ENCODE results near the gene LATS2. TPM values are rescaled to one million over a fixed set of nuclear protein-coding genes. Genes with fewer than 3 reads are reported as not detected.
"Not testable (repeated sequence)": the region's sequence is repeated elsewhere in the genome, so short reads cannot be mapped to it uniquely, and the experiment has no call there.

LATS2 gene
- polyA plus RNA-seq, 4 donors: 1.1 to 5.0 (median 2.9) TPM

DNA sequence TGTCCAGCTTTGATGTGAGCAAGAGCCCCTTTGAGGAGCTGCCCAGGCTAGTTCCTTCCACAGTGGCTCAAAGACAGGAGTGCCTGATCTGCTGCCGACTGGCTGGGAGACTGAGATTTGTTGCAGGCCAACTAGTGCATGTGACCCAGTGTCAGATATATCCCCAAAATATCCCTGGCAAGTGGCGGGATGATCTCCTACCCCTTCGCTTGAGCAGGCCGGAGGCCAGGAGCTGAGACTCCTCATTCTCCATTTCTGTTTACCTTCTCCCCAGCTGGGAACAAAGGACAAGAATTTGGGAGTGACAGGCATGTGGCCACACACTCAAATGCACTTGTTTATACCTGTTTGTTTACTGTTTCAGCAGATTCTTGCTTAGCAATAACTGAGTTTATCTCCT lies 121.7 kb downstream of the LATS2 start:
- H3K27me3 ChIP-seq (ENCODE audit: control insufficient read depth in 3 of 3, insufficient read depth in 3 of 3, low read length in 3 of 3): no peaks in the 10 kb centered on the region
- H3K9me3 ChIP-seq (ENCODE audit: control insufficient read depth in 2 of 2, insufficient read depth in 1 of 2, low read depth in 1 of 2, low read length in 1 of 2): no peaks in the 10 kb centered on the region
- H3K4me3 ChIP-seq (ENCODE audit: low read depth in 1 of 3, low read length in 3 of 3): no peak overlapping the region
- no peak overlapping the region for H3K27ac ChIP-seq (ENCODE audit: low read depth in 1 of 3, low read length in 2 of 3)
- no peak for FAIRE-seq
- peaks cover 0 to 5% (median 0%) of the 10 kb centered on the region in 3 donors for H3K4me1 ChIP-seq (ENCODE audit: control insufficient read depth in 3 of 3, insufficient read depth in 2 of 3, low read depth in 1 of 3, low read length in 2 of 3)
- 41 to 57% (median 42%) methylated on average over 4 of the region's 4 CpGs for WGBS, 3 donors
- DNase-seq: peak in 1 of 2 donors; percentile 16
- no peaks in the 10 kb centered on the region for H3K36me3 ChIP-seq (ENCODE audit: control insufficient read depth in 3 of 3, insufficient read depth in 2 of 3, low read depth in 1 of 3, low read length in 3 of 3)

DNA sequence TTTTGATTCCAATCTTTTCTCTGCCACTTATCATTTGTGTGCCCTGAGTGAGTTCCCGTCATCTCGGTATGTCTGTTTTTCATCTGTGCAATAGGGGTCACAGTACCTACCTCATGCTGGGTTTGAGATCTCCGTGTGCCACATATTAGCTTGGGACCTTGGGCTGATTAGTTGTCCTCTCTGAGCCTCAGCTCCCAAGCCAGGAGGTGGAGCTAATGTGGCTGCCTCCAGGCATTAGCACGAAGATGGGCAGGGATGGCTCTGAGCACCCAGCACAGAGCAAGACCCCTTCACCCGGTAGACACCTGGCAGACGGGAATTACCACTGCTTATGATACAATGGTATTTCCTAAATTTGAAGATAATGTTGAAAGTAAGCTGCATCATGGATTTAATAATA lies 123.1 kb downstream of the LATS2 start:
- Histone ChIP-seq H3K9me3 (ENCODE audit: control insufficient read depth in 2 of 2, insufficient read depth in 1 of 2, low read depth in 1 of 2, low read length in 1 of 2) (no peaks in the 10 kb centered on the region), H3K4me3 (ENCODE audit: low read depth in 1 of 3, low read length in 3 of 3) (no peak overlapping the region), H3K4me1 (ENCODE audit: control insufficient read depth in 3 of 3, insufficient read depth in 2 of 3, low read depth in 1 of 3, low read length in 2 of 3) (peaks cover 0 to 3% (median 0%) of the 10 kb centered on the region in 3 donors), H3K27me3 (ENCODE audit: control insufficient read depth in 3 of 3, insufficient read depth in 3 of 3, low read length in 3 of 3) (no peaks in the 10 kb centered on the region), H3K36me3 (ENCODE audit: control insufficient read depth in 3 of 3, insufficient read depth in 2 of 3, low read depth in 1 of 3, low read length in 3 of 3) (no peaks in the 10 kb centered on the region), H3K27ac (ENCODE audit: low read depth in 1 of 3, low read length in 2 of 3) (no peak overlapping the region)
- DNase-seq (no peak), FAIRE-seq (no peak)
- 84 to 86% (median 85%) methylated on average over 6 of the region's 6 CpGs for WGBS, 3 donors

DNA sequence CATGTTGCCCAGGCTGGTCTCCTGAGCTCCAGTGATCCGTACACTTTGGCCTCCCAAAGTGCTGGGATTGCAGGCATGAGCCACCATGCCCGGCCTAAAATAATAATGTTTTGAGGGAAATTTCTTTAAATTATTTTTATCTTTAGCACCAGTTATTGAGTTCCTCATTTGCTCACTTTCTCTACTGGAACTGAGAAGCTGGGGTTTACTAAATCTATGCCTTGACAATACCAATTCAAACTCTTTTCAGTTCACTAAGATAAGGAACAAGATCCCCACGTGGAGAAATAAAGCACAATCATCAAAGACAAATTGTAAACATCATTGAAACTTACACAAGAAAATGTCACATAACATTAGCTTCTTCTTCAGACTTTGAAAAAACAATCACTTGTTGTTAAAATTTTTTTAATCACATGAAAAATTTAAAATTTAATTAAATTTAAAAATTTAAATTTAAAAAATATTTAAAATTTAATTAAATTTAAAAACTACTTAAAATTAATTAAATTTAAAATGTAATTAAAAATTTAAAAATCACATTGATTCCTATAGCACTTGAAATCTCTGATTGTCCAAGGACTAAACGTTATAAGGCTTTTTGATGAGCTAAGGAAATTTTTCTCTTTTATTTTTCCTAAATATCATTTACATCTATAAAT lies 133.7 kb downstream of the LATS2 start:
- peak; percentile 23 for FAIRE-seq
- Histone ChIP-seq H3K4me3 (ENCODE audit: low read depth in 1 of 3, low read length in 3 of 3) (no peak overlapping the region), H3K4me1 (ENCODE audit: control insufficient read depth in 3 of 3, insufficient read depth in 2 of 3, low read depth in 1 of 3, low read length in 2 of 3) (no peaks in the 10 kb centered on the region), H3K36me3 (ENCODE audit: control insufficient read depth in 3 of 3, insufficient read depth in 2 of 3, low read depth in 1 of 3, low read length in 3 of 3) (no peaks in the 10 kb centered on the region), H3K9me3 (ENCODE audit: control insufficient read depth in 2 of 2, insufficient read depth in 1 of 2, low read depth in 1 of 2, low read length in 1 of 2) (no peaks in the 10 kb centered on the region), H3K27me3 (ENCODE audit: control insufficient read depth in 3 of 3, insufficient read depth in 3 of 3, low read length in 3 of 3) (no peaks in the 10 kb centered on the region), H3K27ac (ENCODE audit: low read depth in 1 of 3, low read length in 2 of 3) (no peak overlapping the region)
- DNase-seq: no peak
- 60 to 68% (median 60%) methylated on average over 4 of the region's 4 CpGs for WGBS, 3 donors

DNA sequence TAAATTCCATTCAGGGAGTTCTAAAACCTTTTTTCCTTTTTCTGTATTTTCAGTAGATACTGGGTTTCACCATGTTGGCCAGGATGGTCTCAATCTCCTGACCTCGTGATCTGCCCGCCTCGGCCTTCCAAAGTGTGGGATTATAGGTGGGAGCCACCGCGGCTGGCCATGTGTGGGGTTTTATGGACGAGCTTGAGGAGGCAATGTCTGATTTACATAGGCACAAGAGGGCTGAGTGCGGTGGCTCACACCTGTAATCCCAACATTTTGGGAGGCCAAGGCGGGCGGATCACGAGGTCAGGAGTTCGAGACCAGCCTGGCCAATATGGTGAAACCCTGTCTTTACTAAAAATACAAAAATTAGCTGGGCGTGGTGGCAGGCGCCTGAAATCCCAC lies 136.0 kb downstream of the LATS2 start:
- not testable (repeated sequence) for H3K27me3 ChIP-seq (ENCODE audit: control insufficient read depth in 3 of 3, insufficient read depth in 3 of 3, low read length in 3 of 3); FAIRE-seq; DNase-seq; H3K9me3 ChIP-seq (ENCODE audit: control insufficient read depth in 2 of 2, insufficient read depth in 1 of 2, low read depth in 1 of 2, low read length in 1 of 2); H3K36me3 ChIP-seq (ENCODE audit: control insufficient read depth in 3 of 3, insufficient read depth in 2 of 3, low read depth in 1 of 3, low read length in 3 of 3); H3K27ac ChIP-seq (ENCODE audit: low read depth in 1 of 3, low read length in 2 of 3); H3K4me1 ChIP-seq (ENCODE audit: control insufficient read depth in 3 of 3, insufficient read depth in 2 of 3, low read depth in 1 of 3, low read length in 2 of 3); H3K4me3 ChIP-seq (ENCODE audit: low read depth in 1 of 3, low read length in 3 of 3)
- 76 to 83% (median 78%) methylated on average over 10 to 13 of the region's 13 CpGs for WGBS, 3 donors

DNA sequence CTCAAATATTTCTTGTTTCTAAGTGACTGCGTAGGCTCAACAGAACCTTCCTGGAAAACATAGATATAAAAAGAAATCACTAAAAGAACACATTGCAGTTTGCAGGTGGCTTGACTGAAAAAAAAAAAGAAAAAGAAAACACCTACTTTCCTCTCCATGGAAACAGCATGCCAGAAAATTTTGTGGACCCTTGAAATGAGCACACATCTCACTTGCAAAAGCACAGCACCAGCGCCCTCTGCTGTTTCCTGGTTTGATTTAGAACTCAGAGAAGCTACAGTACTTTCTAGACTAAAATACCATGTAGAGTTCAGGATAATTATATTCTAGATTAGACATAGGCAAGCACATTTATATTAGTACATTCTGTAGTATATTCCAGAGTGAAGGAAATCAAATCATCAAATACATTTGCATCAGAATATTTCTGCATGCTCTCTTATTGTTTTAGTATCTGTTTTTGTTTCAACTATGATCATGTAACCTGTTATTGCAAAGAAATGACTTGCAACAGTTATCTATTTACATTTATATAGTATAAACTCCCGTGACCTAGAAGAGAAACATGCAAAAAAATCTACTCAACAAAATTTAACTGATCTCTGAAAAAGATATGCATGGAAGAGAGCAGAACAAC lies 136.5 kb downstream of the LATS2 start:
- FAIRE-seq (peak; percentile 53), DNase-seq (peak; percentile 67 to 80)
- Histone ChIP-seq H3K9me3 (ENCODE audit: control insufficient read depth in 2 of 2, insufficient read depth in 1 of 2, low read depth in 1 of 2, low read length in 1 of 2) (no peaks in the 10 kb centered on the region), H3K27me3 (ENCODE audit: control insufficient read depth in 3 of 3, insufficient read depth in 3 of 3, low read length in 3 of 3) (no peaks in the 10 kb centered on the region), H3K27ac (ENCODE audit: low read depth in 1 of 3, low read length in 2 of 3) (no peak overlapping the region), H3K36me3 (ENCODE audit: control insufficient read depth in 3 of 3, insufficient read depth in 2 of 3, low read depth in 1 of 3, low read length in 3 of 3) (no peaks in the 10 kb centered on the region), H3K4me3 (ENCODE audit: low read depth in 1 of 3, low read length in 3 of 3) (no peak overlapping the region), H3K4me1 (ENCODE audit: control insufficient read depth in 3 of 3, insufficient read depth in 2 of 3, low read depth in 1 of 3, low read length in 2 of 3) (no peaks in the 10 kb centered on the region)
- WGBS, 3 donors: 32 to 37% (median 34%) methylated on average over 3 of the region's 3 CpGs

GRCh38 chr13:20923272-20923671 lies 138.1 kb downstream of the LATS2 start:
- no peak overlapping the region for H3K4me3 ChIP-seq (ENCODE audit: low read depth in 1 of 3, low read length in 3 of 3)
- WGBS, 3 donors: 79 to 93% (median 88%) methylated on average over 4 of the region's 4 CpGs
- no peak for FAIRE-seq

More at GRCh38 chr13:20923272-20923671, 138.1 kb downstream of the LATS2 start:
- Histone ChIP-seq H3K27me3 (ENCODE audit: control insufficient read depth in 3 of 3, insufficient read depth in 3 of 3, low read length in 3 of 3) (no peaks in the 10 kb centered on the region), H3K27ac (ENCODE audit: low read depth in 1 of 3, low read length in 2 of 3) (no peak overlapping the region), H3K9me3 (ENCODE audit: control insufficient read depth in 2 of 2, insufficient read depth in 1 of 2, low read depth in 1 of 2, low read length in 1 of 2) (no peaks in the 10 kb centered on the region), H3K4me1 (ENCODE audit: control insufficient read depth in 3 of 3, insufficient read depth in 2 of 3, low read depth in 1 of 3, low read length in 2 of 3) (no peaks in the 10 kb centered on the region), H3K36me3 (ENCODE audit: control insufficient read depth in 3 of 3, insufficient read depth in 2 of 3, low read depth in 1 of 3, low read length in 3 of 3) (no peaks in the 10 kb centered on the region)
- DNase-seq: no peak

Other genes starting within 250 kb of the LATS2 start
- 10 to 100 TPM in 1 of 4 donors, 1 to 10 TPM in 3; 1.3 to 10.7 (median 3.0) TPM for gene XPO4, start 158.8 kb downstream of the LATS2 start, polyA plus RNA-seq
- 100 to 1,000 TPM in 2 of 4 donors, 10 to 100 TPM in 2; 69.1 to 127 (median 94.6) TPM for gene SAP18, start 78.5 kb upstream of the LATS2 start, polyA plus RNA-seq
- 1 to 10 TPM in 2 of 4 donors, under 1 TPM in 1, not detected in 1; 0.89 to 9.0 (median 6.7) TPM for gene SKA3, start 115.0 kb upstream of the LATS2 start, polyA plus RNA-seq
- gene MRPL57, start 115.1 kb upstream of the LATS2 start, polyA plus RNA-seq: 10 to 100 TPM; 21.7 to 27.7 (median 23.7) TPM